Neuronal stem cell (in vitro differentiated cells): ENCODE data around the gene PTPRG.

ENCODE experiments used
- DNase-seq: peaks from one replicate; pipeline ENCODE4 v3.0.0-alpha.2; 2013; ENCODE audit warnings: low spot score
- H2AFZ ChIP-seq: one replicate; pipeline ENCODE4 v1.6.1; 2013; ENCODE audit warnings: mild to moderate bottlenecking, low read length, inconsistent platforms
- H2AK5ac ChIP-seq: 2 replicates; pipeline ENCODE4 v1.6.1; 2013; ENCODE audit warnings: low read depth, mild to moderate bottlenecking, inconsistent platforms, low read length, moderate library complexity, mixed read lengths
- H2BK120ac ChIP-seq: 2 replicates; pipeline ENCODE4 v1.6.1; 2013; ENCODE audit warnings: low read depth, mild to moderate bottlenecking, inconsistent platforms, low read length, moderate library complexity, mixed read lengths
- H2BK12ac ChIP-seq: one replicate; pipeline ENCODE4 v1.6.1; 2013; ENCODE audit warnings: low read length, inconsistent platforms
- H2BK15ac ChIP-seq: 2 replicates; pipeline ENCODE4 v1.6.1; 2013; ENCODE audit warnings: mild to moderate bottlenecking, low read length, inconsistent platforms, mixed read lengths
- H2BK5ac ChIP-seq: one replicate; pipeline ENCODE4 v1.6.1; 2013; ENCODE audit warnings: inconsistent platforms, mild to moderate bottlenecking, low read length, moderate library complexity
- H3K14ac ChIP-seq: one replicate; pipeline ENCODE4 v1.6.1; 2013; ENCODE audit warnings: low read length, inconsistent platforms
- H3K18ac ChIP-seq: 2 replicates; pipeline ENCODE4 v1.6.1; 2013; ENCODE audit warnings: low read length, inconsistent platforms
- H3K23ac ChIP-seq: 2 replicates; pipeline ENCODE4 v1.6.1; 2013; ENCODE audit warnings: low read depth, mild to moderate bottlenecking, mixed read lengths, low read length, inconsistent platforms; ENCODE audit not compliant: poor library complexity
- H3K27ac ChIP-seq: replicated peaks from 3 replicates; pipeline ENCODE4 v1.5.1; 2013; ENCODE audit warnings: low read length, inconsistent platforms
- H3K27me3 ChIP-seq, 3 experiments: 2 replicates each; pipeline ENCODE4 v1.6.1; 2013; ENCODE audit warnings: low read length in 3 of 3, mild to moderate bottlenecking in 2 of 3, inconsistent platforms in 1 of 3, low read depth in 1 of 3, mixed read lengths in 1 of 3, moderate library complexity in 1 of 3; ENCODE audit not compliant: control insufficient read depth in 3 of 3, insufficient read depth in 3 of 3
- H3K36me3 ChIP-seq, 2 donors: replicated peaks in 1 of 2; 2 replicates each; pipeline ENCODE4 v1.6.1; 2013; ENCODE audit warnings: low read length in 2 of 2; ENCODE audit not compliant: control insufficient read depth in 2 of 2, insufficient read depth in 2 of 2
- H3K4ac ChIP-seq: 2 replicates; pipeline ENCODE4 v1.6.1; 2013; ENCODE audit warnings: inconsistent platforms, mild to moderate bottlenecking, low read length, moderate library complexity
- H3K4me1 ChIP-seq, 2 donors: 1 replicate in 1 of 2; 2 replicates in 1 of 2; pipeline ENCODE4 v1.6.1; 2013; ENCODE audit warnings: low read length in 2 of 2, low read depth in 1 of 2; ENCODE audit not compliant: control insufficient read depth in 2 of 2, insufficient read depth in 1 of 2
- H3K4me2 ChIP-seq: one replicate; pipeline ENCODE4 v1.6.1; 2013; ENCODE audit warnings: mild to moderate bottlenecking, low read length, inconsistent platforms; ENCODE audit not compliant: insufficient read depth, poor library complexity, severe bottlenecking
- H3K4me3 ChIP-seq, 2 donors: 2 replicates each; pipeline ENCODE4 v1.5.1; 2013; ENCODE audit warnings: low read length in 2 of 2, mild to moderate bottlenecking in 2 of 2, inconsistent platforms in 1 of 2, moderate library complexity in 1 of 2
- H3K79me1 ChIP-seq: one replicate; pipeline ENCODE4 v1.6.1; 2013; ENCODE audit warnings: low read depth, mild to moderate bottlenecking, inconsistent platforms, low read length, moderate library complexity
- H3K9ac ChIP-seq: one replicate; pipeline ENCODE4 v1.6.1; 2013; ENCODE audit warnings: mild to moderate bottlenecking, low read depth, low read length, inconsistent platforms; ENCODE audit not compliant: poor library complexity
- H3K9me3 ChIP-seq, 2 donors: replicated peaks in 1 of 2; 2 replicates each; pipeline versions ENCODE3 to v1.6.1; 2013; ENCODE audit warnings: low read length in 2 of 2, mild to moderate bottlenecking in 2 of 2, inconsistent platforms in 1 of 2, low read depth in 1 of 2, mixed read lengths in 1 of 2, moderate library complexity in 1 of 2; ENCODE audit not compliant: control insufficient read depth in 2 of 2, insufficient read depth in 1 of 2
- H4K8ac ChIP-seq: one replicate; pipeline ENCODE4 v1.6.1; 2013; ENCODE audit warnings: low read depth, mild to moderate bottlenecking, inconsistent platforms, low read length, moderate library complexity
- H4K91ac ChIP-seq: one replicate; pipeline ENCODE4 v1.6.1; 2013; ENCODE audit warnings: low read length, low read depth, mild to moderate bottlenecking, inconsistent platforms; ENCODE audit not compliant: poor library complexity
- WGBS, 2 donors: extraction: QIAGEN DNeasy Blood & Tissue Kit; methylation state at CpG; one replicate each; pipeline ENCODE4 v1.1.7; 2013; ENCODE audit warnings: missing lambda C conversion rate in 2 of 2, mixed read lengths in 1 of 2; ENCODE audit not compliant: insufficient read length in 2 of 2, insufficient replicate concordance in 1 of 2; ENCODE audit errors: extremely low coverage in 2 of 2; 5-methylcytosine and 5-hydroxymethylcytosine counted together

Gene PTPRG

DNA sequence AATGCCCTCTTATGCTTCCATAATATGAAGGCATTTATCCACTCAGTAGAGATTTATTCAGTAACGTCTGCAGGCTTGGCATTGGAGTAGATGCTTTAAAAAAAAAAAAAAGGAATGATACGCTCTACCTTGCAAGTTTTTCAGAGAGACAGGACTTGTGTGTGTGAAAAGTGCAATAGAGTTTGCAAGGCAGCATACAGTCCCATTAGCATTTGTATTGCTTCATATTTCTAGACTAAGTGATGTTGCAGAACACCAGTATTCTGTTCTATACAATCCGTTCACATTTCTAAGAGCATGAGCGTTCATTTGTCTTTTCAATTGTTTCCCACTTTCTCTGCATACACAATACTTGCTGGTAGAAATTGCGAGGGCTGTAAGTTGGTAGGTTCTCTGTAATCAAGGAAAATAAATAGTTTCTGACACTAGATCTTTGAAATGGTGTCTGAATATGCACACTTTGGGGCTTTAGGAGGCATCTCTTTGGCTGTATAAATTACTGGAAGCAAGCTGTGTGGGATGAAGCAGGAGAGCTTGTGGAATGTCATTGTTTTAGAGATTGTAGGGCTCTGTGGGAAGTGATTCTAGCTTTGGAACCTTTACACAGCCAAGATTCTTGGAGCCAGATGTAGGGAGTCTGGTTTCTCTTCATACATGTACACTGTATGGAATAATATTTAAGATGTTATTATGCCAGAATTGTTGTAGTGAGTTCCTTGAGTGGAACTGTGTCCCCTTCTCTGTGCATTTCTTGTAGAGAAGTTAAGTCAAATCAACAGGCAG lies 549.3 kb downstream of the PTPRG start:
- no CpG with 5 or more reads among the region's 5 CpGs for WGBS, 2 donors
- H4K8ac ChIP-seq: no peak overlapping the region
- H2BK12ac ChIP-seq: no peak overlapping the region
- no peak overlapping the region for H3K14ac ChIP-seq
- H3K23ac ChIP-seq: no peak overlapping the region
- H3K27me3 ChIP-seq: no peaks in the 10 kb centered on the region
- H3K18ac ChIP-seq: no peak overlapping the region
- no peaks in the 10 kb centered on the region for H3K79me1 ChIP-seq
- H3K4me2 ChIP-seq: no peak overlapping the region
- H2BK5ac ChIP-seq: no peak overlapping the region
- H4K91ac ChIP-seq: no peak overlapping the region
- H3K9me3 ChIP-seq: peaks cover 2 to 5% of the 10 kb centered on the region in 2 donors
- H2BK15ac ChIP-seq: no peak overlapping the region
- H3K4ac ChIP-seq: no peak overlapping the region
- no peaks in the 10 kb centered on the region for H3K36me3 ChIP-seq
- H2AFZ ChIP-seq: no peak overlapping the region
- no peak overlapping the region for H3K4me3 ChIP-seq
- H3K4me1 ChIP-seq: peaks cover 0 to 4% of the 10 kb centered on the region in 2 donors
- H2BK120ac ChIP-seq: no peak overlapping the region
- no peak for DNase-seq
- H2AK5ac ChIP-seq: no peak overlapping the region
- H3K9ac ChIP-seq: no peak overlapping the region
- no peak overlapping the region for H3K27ac ChIP-seq

DNA sequence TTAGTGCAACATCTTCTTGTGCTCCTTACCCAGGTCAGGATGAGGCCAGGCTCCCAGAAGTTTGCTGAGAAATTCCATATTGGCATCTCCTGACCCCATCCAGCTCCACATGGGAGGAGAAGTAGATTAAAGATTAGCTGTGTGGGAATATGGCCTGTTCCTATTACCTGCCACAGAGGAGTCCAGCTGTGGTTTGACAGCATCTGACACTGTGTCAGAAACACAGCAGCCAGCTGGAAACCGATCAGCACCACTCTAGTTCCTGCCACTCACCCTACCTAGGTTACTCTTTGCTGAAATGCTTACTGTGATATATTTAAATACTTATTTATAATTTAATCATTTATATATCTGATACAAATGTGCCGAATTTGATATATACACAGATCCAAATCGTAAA lies 551.7 kb downstream of the PTPRG start:
- no peaks in the 10 kb centered on the region for H3K79me1 ChIP-seq
- H3K4me1 ChIP-seq: peaks cover 0 to 4% of the 10 kb centered on the region in 2 donors
- H4K91ac ChIP-seq: no peak overlapping the region
- H3K27me3 ChIP-seq: no peaks in the 10 kb centered on the region
- no peak overlapping the region for H2AK5ac ChIP-seq
- DNase-seq: no peak
- H3K27ac ChIP-seq: no peak overlapping the region
- H3K9me3 ChIP-seq: peaks cover 2 to 5% of the 10 kb centered on the region in 2 donors
- no peak overlapping the region for H2BK15ac ChIP-seq
- H3K23ac ChIP-seq: no peak overlapping the region
- WGBS, 2 donors: no CpG with 5 or more reads among the region's 3 CpGs
- no peak overlapping the region for H2BK12ac ChIP-seq
- H4K8ac ChIP-seq: no peak overlapping the region
- no peak overlapping the region for H3K18ac ChIP-seq
- no peak overlapping the region for H3K4me3 ChIP-seq
- H3K9ac ChIP-seq: no peak overlapping the region
- H3K4me2 ChIP-seq: no peak overlapping the region
- no peak overlapping the region for H3K14ac ChIP-seq
- no peak overlapping the region for H2BK5ac ChIP-seq
- no peaks in the 10 kb centered on the region for H3K36me3 ChIP-seq
- no peak overlapping the region for H2BK120ac ChIP-seq
- no peak overlapping the region for H2AFZ ChIP-seq
- no peak overlapping the region for H3K4ac ChIP-seq

DNA sequence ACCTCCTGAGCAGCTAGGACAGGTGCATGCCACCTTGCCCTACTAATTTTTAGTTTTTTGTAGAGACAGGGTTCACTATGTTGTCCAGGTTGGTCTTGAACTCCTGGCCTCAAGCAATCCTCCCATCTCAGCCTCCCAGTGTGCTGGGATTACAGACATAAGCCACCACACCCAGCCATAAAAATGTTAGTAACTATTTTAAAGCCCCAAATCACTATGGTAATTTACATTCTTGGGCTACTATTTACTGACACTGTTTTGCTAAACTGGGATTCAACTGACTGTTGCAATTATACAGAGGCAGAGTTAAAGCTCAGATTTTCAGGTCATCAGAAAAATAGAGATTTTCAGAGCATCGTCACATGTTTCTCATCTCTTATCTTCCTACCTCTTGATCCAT lies 553.4 kb downstream of the PTPRG start:
- H4K8ac ChIP-seq: no peak overlapping the region
- no peak overlapping the region for H3K23ac ChIP-seq
- no peak overlapping the region for H3K18ac ChIP-seq
- H2BK5ac ChIP-seq: no peak overlapping the region
- peaks cover 0 to 4% of the 10 kb centered on the region in 2 donors for H3K4me1 ChIP-seq
- no CpG with 5 or more reads among the region's 1 CpG for WGBS, 2 donors
- no peak overlapping the region for H3K4ac ChIP-seq
- H2BK15ac ChIP-seq: no peak overlapping the region
- no peak overlapping the region for H3K4me2 ChIP-seq
- peaks cover 4 to 6% of the 10 kb centered on the region in 2 donors for H3K9me3 ChIP-seq
- no peaks in the 10 kb centered on the region for H3K36me3 ChIP-seq
- H2AFZ ChIP-seq: no peak overlapping the region
- no peak overlapping the region for H2AK5ac ChIP-seq
- no peak overlapping the region for H2BK12ac ChIP-seq
- DNase-seq: no peak
- H3K14ac ChIP-seq: no peak overlapping the region
- H3K79me1 ChIP-seq: peaks cover 2% of the 10 kb centered on the region
- H2BK120ac ChIP-seq: no peak overlapping the region
- no peaks in the 10 kb centered on the region for H3K27me3 ChIP-seq
- no peak overlapping the region for H3K4me3 ChIP-seq
- no peak overlapping the region for H3K9ac ChIP-seq
- no peak overlapping the region for H4K91ac ChIP-seq
- H3K27ac ChIP-seq: no peak overlapping the region

DNA sequence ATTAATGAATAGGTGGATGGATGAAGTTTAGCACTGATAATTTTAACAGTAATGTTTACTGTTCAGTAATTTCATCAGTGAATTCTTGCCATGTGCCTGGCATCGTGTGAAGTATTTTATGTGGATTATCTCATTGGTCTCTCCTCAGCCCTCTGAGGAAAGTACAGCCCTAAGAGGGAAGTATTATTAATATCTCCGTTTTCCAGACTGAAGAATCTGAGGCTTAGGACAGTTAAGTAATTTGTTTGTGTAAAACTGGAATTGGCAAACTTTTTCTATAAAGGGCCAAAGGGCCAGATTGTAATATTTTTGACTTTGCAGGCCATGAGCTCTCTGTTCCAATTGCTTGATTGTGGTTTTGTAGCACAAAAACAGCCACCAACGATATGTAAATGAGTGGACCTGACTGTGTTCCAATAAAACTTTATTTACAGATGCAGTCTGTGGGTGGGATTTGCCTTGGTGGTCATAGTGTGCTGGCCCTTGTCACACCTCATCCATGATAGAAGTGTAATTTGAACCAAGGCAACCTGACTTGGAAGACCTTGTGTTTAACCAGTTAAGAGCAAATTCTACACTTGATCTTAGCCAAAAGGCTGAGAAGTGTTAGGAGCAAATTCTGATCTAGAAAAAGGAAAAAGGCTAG lies 556.7 kb downstream of the PTPRG start:
- Histone ChIP-seq H3K9me3 (peaks cover 2 to 5% of the 10 kb centered on the region in 2 donors), H3K23ac (no peak overlapping the region), H3K14ac (no peak overlapping the region), H2BK12ac (no peak overlapping the region), H3K4me3 (no peak overlapping the region), H2AFZ (no peak overlapping the region), H2BK5ac (no peak overlapping the region), H2BK15ac (no peak overlapping the region), H3K36me3 (no peaks in the 10 kb centered on the region), H4K8ac (no peak overlapping the region), H3K4ac (no peak overlapping the region), H3K27me3 (no peaks in the 10 kb centered on the region), H2AK5ac (no peak overlapping the region), H3K9ac (no peak overlapping the region), H3K27ac (no peak overlapping the region), H3K4me1 (no peaks in the 10 kb centered on the region), H3K18ac (no peak overlapping the region), H4K91ac (no peak overlapping the region), H3K4me2 (no peak overlapping the region), H2BK120ac (no peak overlapping the region), H3K79me1 (peaks cover 2% of the 10 kb centered on the region)
- DNase-seq: no peak
- WGBS, 2 donors: no CpG with 5 or more reads among the region's 3 CpGs
